Measurements from ENCODE around the gene TNP2. TPM values are rescaled to one million over a fixed set of nuclear protein-coding genes. Genes with fewer than 3 reads are reported as not detected.

TNP2 gene
- total RNA-seq, 1 experiment from 2014 or later, result not detected

DNA sequence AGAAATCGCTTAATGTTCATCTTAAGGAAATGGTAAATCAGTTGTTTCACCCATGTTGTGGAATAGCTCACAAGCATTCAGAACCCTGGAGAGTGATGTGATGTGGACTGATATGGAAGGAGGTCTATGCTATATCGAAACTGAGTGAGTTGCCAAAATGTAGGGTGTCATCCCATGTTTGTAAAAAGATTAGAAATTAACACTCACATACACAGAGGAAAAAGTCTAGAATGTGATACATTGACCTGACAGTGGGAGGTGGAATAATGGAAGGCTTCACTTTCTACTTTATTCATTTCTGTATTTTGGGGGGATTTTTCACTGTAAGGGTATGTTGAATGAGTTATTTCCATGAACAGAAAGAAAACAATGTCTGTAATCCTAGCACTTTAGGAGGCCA lies 16.7 kb upstream of the TNP2 start:
- no peak for ATAC-seq
- no peak overlapping the region for H3K27ac ChIP-seq (ENCODE audit: low read depth, low read length)
- ChIA-PET CTCF (no interaction called here), RAD21 (ENCODE audit: low non-redundant PET in 1 of 2, low total read pairs in 2 of 2, uncharacterized antibody in 2 of 2, unreplicated experiment in 2 of 2) (no interaction called here), POLR2A (no interaction called here)
- no peak overlapping the region for H3K4me2 ChIP-seq (ENCODE audit: low read length)
- no peaks in the 10 kb centered on the region for H3K27me3 ChIP-seq (ENCODE audit: insufficient read depth, low read length)
- BruUV-seq (replicated peaks), result no TSS peak
- H3K9me2 ChIP-seq (ENCODE audit: insufficient read depth), result no peaks in the 10 kb centered on the region
- H3K79me2 ChIP-seq (ENCODE audit: insufficient read depth, low read length), result no peaks in the 10 kb centered on the region
- intact Hi-C loops (cut with micrococcal nuclease), result no loop called here
- DNase-seq (ENCODE audit: low read depth, low spot score), result no peak
- H3K4me3 ChIP-seq (replicated peaks in 1 of 2; ENCODE audit: low read depth in 1 of 2, low read length in 2 of 2), result no peak overlapping the region
- H3K36me3 ChIP-seq (ENCODE audit: control insufficient read depth in 1 of 2, insufficient read depth in 2 of 2, low read length in 2 of 2), result no peaks in the 10 kb centered on the region
- no peaks in the 10 kb centered on the region for H4K20me1 ChIP-seq (ENCODE audit: insufficient read depth)
- TF ChIP-seq SIN3A (IDR thresholded peaks at IDR 0.05; ENCODE audit: low read depth) (no peak), FOSL1 (IDR thresholded peaks at IDR 0.05; ENCODE audit: low read depth) (no peak), YY1 (IDR thresholded peaks at IDR 0.05; ENCODE audit: extremely low read depth, insufficient replicate concordance, low read depth, low read length) (no peak), ATF3 (IDR thresholded peaks at IDR 0.05) (no peak), TCF7L2 (IDR thresholded peaks at IDR 0.05; ENCODE audit: borderline replicate concordance, extremely low read depth, insufficient read depth, insufficient read length) (no peak), CBX3 (IDR thresholded peaks at IDR 0.05; ENCODE audit: low read depth) (no peak), JUND (IDR thresholded peaks at IDR 0.05) (no peak), EZH2phosphoT487 (IDR thresholded peaks at IDR 0.05; ENCODE audit: borderline replicate concordance) (no peak), SP1 (IDR thresholded peaks at IDR 0.05; ENCODE audit: low read depth) (no peak), CEBPB (IDR thresholded peaks at IDR 0.05; ENCODE audit: low read depth) (no peak), EZH2 (IDR thresholded peaks at IDR 0.05) (no peak), EGR1 (IDR thresholded peaks at IDR 0.05; ENCODE audit: low read depth) (no peak)
- TF ChIP-seq, protein P1, sequence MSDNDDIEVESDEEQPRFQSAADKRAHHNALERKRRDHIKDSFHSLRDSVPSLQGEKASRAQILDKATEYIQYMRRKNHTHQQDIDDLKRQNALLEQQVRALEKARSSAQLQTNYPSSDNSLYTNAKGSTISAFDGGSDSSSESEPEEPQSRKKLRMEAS (IDR thresholded peaks at IDR 0.05), result no peak
- H3K9me3 ChIP-seq (ENCODE audit: control insufficient read depth in 1 of 2, insufficient read depth in 1 of 2, low read depth in 1 of 2, low read length in 2 of 2), result no peaks in the 10 kb centered on the region
- no peak overlapping the region for H2AFZ ChIP-seq (ENCODE audit: low read depth, low read length, poor library complexity, severe bottlenecking)
- H3K9ac ChIP-seq (ENCODE audit: low read length), result no peak overlapping the region
- H3K4me1 ChIP-seq (ENCODE audit: control insufficient read depth in 1 of 2, insufficient read depth in 2 of 2, low read length in 2 of 2), result no peaks in the 10 kb centered on the region
